ENCODE data around the gene CLCN6.
A peak's percentile ranks its signal among the peaks of the same experiment; 100 is the strongest.

CLCN6 gene

GRCh38 chr1:11828511-11828910, 22.5 kb downstream of the CLCN6 start:
- DNase-seq, result no peak

- DNase-seq, result no peak
Observed at GRCh38 chr1:11831945-11832725, 26.1 kb downstream of the CLCN6 start.

GRCh38 chr1:11833497-11833896, 27.5 kb downstream of the CLCN6 start:
- DNase-seq, result no peak

GRCh38 chr1:11833900-11834299, 27.9 kb downstream of the CLCN6 start:
- DNase-seq, result no peak

GRCh38 chr1:11835441-11836225, 29.6 kb downstream of the CLCN6 start:
- no peak for DNase-seq

- no peak for DNase-seq
Observed at GRCh38 chr1:11836955-11837766, 31.2 kb downstream of the CLCN6 start.

GRCh38 chr1:11837767-11838348, 31.9 kb downstream of the CLCN6 start:
- no peak for DNase-seq

- peak; percentile 47 for DNase-seq
Observed at GRCh38 chr1:11838349-11839272, 32.6 kb downstream of the CLCN6 start.

GRCh38 chr1:11839727-11840705, 34.0 kb downstream of the CLCN6 start:
- no peak for DNase-seq

- DNase-seq, result no peak
Observed at GRCh38 chr1:11841245-11842153, 35.5 kb downstream of the CLCN6 start.

- no peak for DNase-seq
Observed at GRCh38 chr1:11842154-11843041, 36.4 kb downstream of the CLCN6 start.

GRCh38 chr1:11845641-11846335, 39.8 kb downstream of the CLCN6 start:
- no peak for DNase-seq

- no peak for DNase-seq
Observed at GRCh38 chr1:11847667-11848372, 41.8 kb downstream of the CLCN6 start, which contains the start of gene NPPA. Gene NPPA, minus strand, starts transcription at chr1:11847783. Its CDS starts 99 bp downstream, at chr1:11847684.

- no peak for DNase-seq
Observed at GRCh38 chr1:11848373-11848700, 42.3 kb downstream of the CLCN6 start.

GRCh38 chr1:11850156-11850555, 44.2 kb downstream of the CLCN6 start:
- DNase-seq, result no peak

GRCh38 chr1:11851180-11851579, 45.2 kb downstream of the CLCN6 start:
- DNase-seq, result no peak

GRCh38 chr1:11854519-11854918, 48.5 kb downstream of the CLCN6 start:
- no peak for DNase-seq
